Glomerular visceral epithelial cell (primary cell): Measurements from ENCODE around the gene SPANXA2.
A peak's percentile ranks its signal among the peaks of the same experiment; 100 is the strongest.
"Not testable (repeated sequence)": the region's sequence is repeated elsewhere in the genome, so short reads cannot be mapped to it uniquely, and the experiment has no call there.

Source experiments
- DNase-seq: peaks from one replicate; pipeline ENCODE4 v3.0.0-alpha.2; 2016; ENCODE audit errors: extremely low spot score

Gene SPANXA2, protein sequence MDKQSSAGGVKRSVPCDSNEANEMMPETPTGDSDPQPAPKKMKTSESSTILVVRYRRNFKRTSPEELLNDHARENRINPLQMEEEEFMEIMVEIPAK

DNA sequence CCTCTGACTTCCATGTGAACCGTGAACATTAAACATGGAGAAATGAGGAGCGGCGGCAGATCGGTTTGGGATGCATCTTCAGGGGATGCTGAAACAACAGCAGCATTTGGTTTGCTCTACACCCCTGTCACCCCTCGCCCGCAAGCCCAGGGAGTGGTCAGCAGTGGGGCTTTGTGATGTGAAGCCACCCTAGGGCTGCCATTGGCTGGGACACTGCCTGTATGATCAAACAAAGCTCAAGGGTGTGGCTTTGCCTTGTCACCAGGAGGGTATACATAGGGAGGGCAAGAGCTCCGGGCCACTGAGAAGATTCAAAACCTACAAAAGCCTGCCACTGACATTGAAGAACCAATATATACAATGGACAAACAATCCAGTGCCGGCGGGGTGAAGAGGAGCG lies at the start of gene SPANXA2:
SPANXA2 (plus strand) TSS at position 301 of the 400 bp plus-strand sequence; CDS start at position 361, 60 bp downstream.
- not testable (repeated sequence) for DNase-seq

DNA sequence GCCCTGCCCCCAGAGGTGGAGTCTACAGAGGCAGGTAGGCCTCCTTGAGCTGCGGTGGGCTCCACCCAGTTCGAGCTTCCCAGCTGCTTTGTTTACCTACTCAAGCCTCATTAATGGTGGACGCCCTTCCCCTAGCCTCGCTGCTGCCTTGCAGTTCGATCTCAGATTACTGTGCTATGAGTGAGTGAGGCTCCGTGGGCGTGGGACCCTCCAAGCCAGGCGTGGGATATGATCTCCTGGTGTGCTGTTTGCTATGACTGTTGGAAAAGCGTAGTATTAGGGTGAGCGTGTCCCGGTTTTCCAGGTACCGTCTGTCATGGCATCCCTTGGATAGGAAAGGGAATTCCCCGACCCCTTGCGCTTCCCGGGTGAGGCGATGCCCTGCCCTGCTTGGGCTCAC lies 47.0 kb upstream of the SPANXA2 start:
- DNase-seq, result not testable (repeated sequence)

DNA sequence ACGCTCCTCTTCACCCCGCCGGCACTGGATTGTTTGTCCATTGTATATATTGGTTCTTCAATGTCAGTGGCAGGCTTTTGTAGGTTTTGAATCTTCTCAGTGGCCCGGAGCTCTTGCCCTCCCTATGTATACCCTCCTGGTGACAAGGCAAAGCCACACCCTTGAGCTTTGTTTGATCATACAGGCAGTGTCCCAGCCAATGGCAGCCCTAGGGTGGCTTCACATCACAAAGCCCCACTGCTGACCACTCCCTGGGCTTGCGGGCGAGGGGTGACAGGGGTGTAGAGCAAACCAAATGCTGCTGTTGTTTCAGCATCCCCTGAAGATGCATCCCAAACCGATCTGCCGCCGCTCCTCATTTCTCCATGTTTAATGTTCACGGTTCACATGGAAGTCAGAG lies 4.9 kb upstream of the SPANXA2 start, which contains the start of gene SPANXA1:
SPANXA1 (minus strand) TSS at position 101 of the 400 bp plus-strand sequence; CDS start at position 41, 60 bp downstream.
- DNase-seq, result not testable (repeated sequence)

DNA sequence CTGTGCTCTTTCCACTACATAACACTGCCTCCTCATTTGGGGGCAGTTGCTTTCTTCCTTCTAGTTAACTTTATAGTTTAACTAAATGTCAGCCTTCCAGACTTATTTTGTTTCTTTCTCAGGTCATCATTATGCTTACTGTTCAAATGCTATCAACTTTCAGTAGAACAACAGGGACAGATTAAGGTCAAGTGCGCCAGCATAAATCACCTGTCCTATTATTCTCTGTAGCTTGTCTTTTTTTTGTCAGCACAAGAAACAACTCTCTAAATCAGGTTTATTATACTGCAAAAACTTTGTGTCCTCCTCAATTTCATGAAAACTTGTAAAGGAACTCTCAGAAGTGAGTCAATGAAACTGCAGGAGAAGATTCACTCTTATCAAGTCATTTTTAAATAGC lies 19.6 kb downstream of the SPANXA2 start:
- no peak for DNase-seq

DNA sequence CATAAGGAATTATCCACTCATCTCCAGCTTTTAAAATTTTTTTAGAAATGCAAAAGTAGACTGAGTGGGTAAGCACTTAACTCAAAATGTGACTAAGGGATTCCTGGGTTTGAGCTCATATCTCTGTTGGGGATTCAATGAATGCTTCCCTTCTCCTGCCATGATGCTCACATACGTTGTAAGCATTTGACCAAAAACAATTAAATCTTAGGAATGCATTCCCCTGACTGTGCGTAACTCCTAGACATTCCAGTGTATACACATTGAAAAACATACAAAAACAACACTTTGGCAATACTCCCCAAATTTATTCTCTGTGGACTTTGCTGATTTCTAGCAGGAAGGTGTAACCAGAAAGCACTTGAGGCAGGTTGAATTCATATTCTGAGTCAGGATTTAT lies 29.8 kb downstream of the SPANXA2 start:
- no peak for DNase-seq

DNA sequence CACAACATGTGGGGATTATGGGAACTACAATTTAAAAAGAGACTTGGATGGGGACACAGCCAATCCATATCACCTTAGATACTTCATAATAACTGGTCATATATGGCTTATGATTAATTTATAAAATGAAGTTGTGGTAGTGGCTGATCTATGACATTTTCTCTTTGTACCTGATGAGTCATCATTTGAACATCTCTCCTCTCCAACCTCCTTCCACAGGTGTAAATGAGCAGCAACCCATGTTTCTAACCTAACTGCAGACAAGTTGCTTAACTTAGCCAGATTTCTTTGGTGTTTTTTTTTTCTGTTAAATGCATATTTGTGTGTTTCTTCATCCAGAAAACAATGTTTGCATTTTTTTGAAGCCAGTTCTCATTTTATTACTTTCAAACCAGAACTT lies 42.6 kb downstream of the SPANXA2 start:
- peak; percentile 16 for DNase-seq

DNA sequence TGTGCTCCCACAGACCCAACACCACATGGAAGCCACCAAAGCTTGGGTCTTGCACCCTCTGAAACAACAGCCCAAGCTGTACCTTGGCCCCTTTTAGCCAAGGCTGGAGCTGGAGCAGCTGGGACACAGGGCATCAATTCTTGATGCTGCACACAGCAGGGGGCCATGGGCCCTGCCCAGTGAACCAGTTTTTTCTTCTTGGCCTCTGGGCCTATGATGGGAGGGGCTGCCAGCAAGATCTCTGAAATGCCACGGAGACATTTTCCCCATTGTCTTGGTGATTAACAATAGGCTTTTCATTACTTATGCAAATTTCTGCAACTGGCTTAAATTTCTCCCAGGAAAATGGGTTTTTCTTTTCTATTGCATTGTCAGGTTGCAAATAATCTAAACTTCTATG lies 49.0 kb downstream of the SPANXA2 start:
- no peak for DNase-seq
